ENCODE data around the gene GALNT12. TPM values are rescaled to one million over a fixed set of nuclear protein-coding genes. Genes with fewer than 3 reads are reported as not detected.

Gene GALNT12
- total RNA-seq, 1 experiment from 2014 or later = 3.3 TPM

GRCh38 chr9:98778711-98779530 is 28.5 kb upstream of the GALNT12 start:
- no peak for DNase-seq (ENCODE audit: low read depth, low spot score)
- no peak for ATAC-seq
- intact Hi-C loops (cut with micrococcal nuclease; ENCODE audit: unreplicated experiment) = loop anchor here (5.0 kb wide), 1 partner anchor 462 kb away; no protein-coding TSS in a partner anchor
- no peaks in the 10 kb centered on the region; the same call in 1 of the 2 replicates for H3K36me3 ChIP-seq (ENCODE audit: control insufficient read depth, insufficient read depth, low read length)
- no peak overlapping the region for H3K4me3 ChIP-seq (ENCODE audit: low read depth in 2 of 2, low read length in 2 of 2)
- TF ChIP-seq POLR2AphosphoS5 (IDR thresholded peaks at IDR 0.05; ENCODE audit: low read depth, low read length) = no peak
- no peak for TF ChIP-seq TCF7L2 (IDR thresholded peaks at IDR 0.05; ENCODE audit: low read depth, low read length)
- TF ChIP-seq SIN3A (IDR thresholded peaks at IDR 0.05; ENCODE audit: borderline replicate concordance, insufficient read depth, low read depth, low read length) = no peak
- TF ChIP-seq CTCF (IDR thresholded peaks at IDR 0.05) = no peak
- no peak for TF ChIP-seq REST (IDR thresholded peaks at IDR 0.05; ENCODE audit: insufficient read depth in 1 of 2, low read depth in 2 of 2, low read length in 1 of 2)
- no TSS peak for BruUV-seq (replicated peaks)
- H3K27me3 ChIP-seq (ENCODE audit: control insufficient read depth, insufficient read depth, low read length) = no peaks in the 10 kb centered on the region
- H3K27ac ChIP-seq (ENCODE audit: low read length) = no peak overlapping the region
- POLR2A ChIA-PET = no interaction called here
- H3K4me1 ChIP-seq (ENCODE audit: control insufficient read depth, insufficient read depth, low read length) = no peaks in the 10 kb centered on the region
- CTCF ChIA-PET = interaction anchor here (0.6 kb wide), 1 partner anchor 62 kb away, joined by 3 read pairs; no protein-coding TSS in a partner anchor
- H3K9me3 ChIP-seq (ENCODE audit: control insufficient read depth, insufficient read depth, low read depth, low read length) = no peaks in the 10 kb centered on the region
- in situ Hi-C loops (cut with HindIII; ENCODE audit: low pct_unique_long_range_greater_than_20kb, low sequenced_read_pairs) = no loop called here

- TF ChIP-seq REST (IDR thresholded peaks at IDR 0.05; ENCODE audit: insufficient read depth in 1 of 2, low read depth in 2 of 2, low read length in 1 of 2) (no peak), POLR2AphosphoS5 (IDR thresholded peaks at IDR 0.05; ENCODE audit: low read depth, low read length) (no peak), SIN3A (IDR thresholded peaks at IDR 0.05; ENCODE audit: borderline replicate concordance, insufficient read depth, low read depth, low read length) (no peak), TCF7L2 (IDR thresholded peaks at IDR 0.05; ENCODE audit: low read depth, low read length) (no peak), CTCF (IDR thresholded peaks at IDR 0.05) (no peak)
- intact Hi-C loops (cut with micrococcal nuclease; ENCODE audit: unreplicated experiment) = no loop called here
- Histone ChIP-seq H3K9me3 (ENCODE audit: control insufficient read depth, insufficient read depth, low read depth, low read length) (no peaks in the 10 kb centered on the region), H3K27me3 (ENCODE audit: control insufficient read depth, insufficient read depth, low read length) (no peaks in the 10 kb centered on the region), H3K4me3 (ENCODE audit: low read depth in 2 of 2, low read length in 2 of 2) (no peak overlapping the region), H3K4me1 (ENCODE audit: control insufficient read depth, insufficient read depth, low read length) (no peaks in the 10 kb centered on the region), H3K36me3 (ENCODE audit: control insufficient read depth, insufficient read depth, low read length) (no peaks in the 10 kb centered on the region; the same call in 1 of the 2 replicates), H3K27ac (ENCODE audit: low read length) (no peak overlapping the region)
- in situ Hi-C loops (cut with HindIII; ENCODE audit: low pct_unique_long_range_greater_than_20kb, low sequenced_read_pairs) = no loop called here
- no TSS peak for BruUV-seq (replicated peaks)
- ATAC-seq (no peak), DNase-seq (ENCODE audit: low read depth, low spot score) (no peak)
- ChIA-PET CTCF (no interaction called here), POLR2A (no interaction called here)
These were observed 27.3 kb upstream of the GALNT12 start for GRCh38 chr9:98780059-98780749.
